PFSK-1 (cell line): ENCODE data around the gene TMCO1.

Experiments
- FOXP2 ChIP-seq: optimal IDR thresholded peaks from 2 replicates; pipeline ENCODE3; 2011; ENCODE audit warnings: borderline replicate concordance, control low read depth, inconsistent platforms; ENCODE audit not compliant: insufficient read depth; ENCODE audit errors: extremely low read length, extremely low read depth
- POLR2AphosphoS5 ChIP-seq: IDR thresholded peaks from 2 replicates; pipeline ENCODE4 v1.6.1; 2012; ENCODE audit warnings: low read depth, mild to moderate bottlenecking, control low read depth, low read length, moderate library complexity
- REST ChIP-seq, 2 experiments: IDR thresholded peaks; 2 replicates each; pipeline versions ENCODE4 v1.6.1 to v1.8.0; 2011 to 2012; ENCODE audit warnings: low read depth in 2 of 2, low read length in 2 of 2, control low read depth in 1 of 2, inconsistent platforms in 1 of 2, mild to moderate bottlenecking in 1 of 2, moderate library complexity in 1 of 2; ENCODE audit not compliant: insufficient read depth in 1 of 2
- SIN3A ChIP-seq: IDR thresholded peaks from 2 replicates; pipeline ENCODE4 v1.6.1; 2012; ENCODE audit warnings: mild to moderate bottlenecking, low read length, moderate library complexity, borderline replicate concordance; ENCODE audit not compliant: insufficient read depth
- TAF1 ChIP-seq: IDR thresholded peaks from 2 replicates; pipeline ENCODE4 v1.6.1; 2012; ENCODE audit warnings: low read length, control low read depth, borderline replicate concordance; ENCODE audit not compliant: insufficient read depth

The TMCO1 gene

GRCh38 chr1:165726841-165727240, 41.8 kb downstream of the TMCO1 start:
- TF ChIP-seq REST (IDR thresholded peaks at IDR 0.05; ENCODE audit: insufficient read depth in 1 of 2, low read depth in 2 of 2, low read length in 2 of 2), result no peak
- no peak for TF ChIP-seq POLR2AphosphoS5
- no peak for TF ChIP-seq TAF1

- no peak for TF ChIP-seq SIN3A
- TF ChIP-seq TAF1, result no peak
- no peak for TF ChIP-seq POLR2AphosphoS5
- TF ChIP-seq FOXP2, result no peak
These were observed 42.5 kb downstream of the TMCO1 start for GRCh38 chr1:165726169-165726568.

GRCh38 chr1:165717918-165718515, 50.7 kb downstream of the TMCO1 start:
- TF ChIP-seq FOXP2, result no peak
- no peak for TF ChIP-seq REST (IDR thresholded peaks at IDR 0.05; ENCODE audit: insufficient read depth in 1 of 2, low read depth in 2 of 2, low read length in 2 of 2)

GRCh38 chr1:165712764-165713163, 55.9 kb downstream of the TMCO1 start:
- TF ChIP-seq REST (IDR thresholded peaks at IDR 0.05; ENCODE audit: insufficient read depth in 1 of 2, low read depth in 2 of 2, low read length in 2 of 2) (no peak), TAF1 (no peak), FOXP2 (no peak), SIN3A (no peak), POLR2AphosphoS5 (no peak)

- TF ChIP-seq SIN3A (no peak), REST (IDR thresholded peaks at IDR 0.05; ENCODE audit: insufficient read depth in 1 of 2, low read depth in 2 of 2, low read length in 2 of 2) (no peak), FOXP2 (no peak), POLR2AphosphoS5 (no peak), TAF1 (no peak)
These were observed 60.5 kb downstream of the TMCO1 start for GRCh38 chr1:165707984-165708706.
